ENCODE data around the gene POLE. TPM values are rescaled to one million over a fixed set of nuclear protein-coding genes. Genes with fewer than 3 reads are reported as not detected.

POLE gene
- total and polyA plus RNA-seq, 10 of the 15 experiments (the other 5 are each of a cell fraction or from before 2014, with no cell fraction given): 2.3 to 103 (median 37.1) TPM

DNA sequence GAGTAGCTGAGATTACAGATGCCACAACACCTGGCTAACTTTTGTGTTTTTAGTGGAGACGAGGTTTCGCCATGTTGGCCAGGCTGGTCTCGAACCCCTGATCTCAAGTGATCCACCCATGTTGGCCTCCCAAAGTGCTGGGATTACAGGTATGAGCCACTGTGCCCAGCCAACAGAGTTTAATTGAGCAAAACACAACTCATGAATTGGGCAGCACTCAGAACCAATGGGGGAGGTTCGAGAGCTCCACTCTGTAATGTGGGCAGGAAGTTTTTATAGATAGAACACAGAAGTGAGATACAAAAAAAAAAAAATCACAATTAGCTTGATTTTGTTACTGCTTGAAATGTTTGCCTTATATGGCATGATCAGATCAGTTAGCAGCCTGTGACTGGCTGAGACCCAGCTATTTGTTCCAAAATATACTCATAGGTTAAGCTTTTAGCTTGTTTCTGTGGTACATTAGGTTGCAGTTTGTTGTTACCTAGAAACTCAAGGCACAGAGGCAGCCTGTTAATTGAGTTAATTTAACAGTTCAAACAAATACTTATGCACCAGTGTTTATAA is 69.9 kb downstream of the POLE start:
- no TSS peak for BruUV-seq (replicated peaks)
- H3K27ac ChIP-seq (ENCODE audit: control insufficient read depth, insufficient read depth): no peak overlapping the region
- peaks cover 10% of the 10 kb centered on the region for H3K9me3 ChIP-seq (replicated peaks; ENCODE audit: control insufficient read depth, insufficient read depth, low read length)
- DNase-seq (ENCODE audit: low read depth, low spot score) (no peak), ATAC-seq (no peak), FAIRE-seq (no peak)
- H3K4me2 ChIP-seq (ENCODE audit: control insufficient read depth, insufficient read depth): no peak overlapping the region
- H3K27me3 ChIP-seq (replicated peaks in 1 of 2; ENCODE audit: control insufficient read depth in 2 of 2, insufficient read depth in 2 of 2, low read length in 1 of 2): no peaks in the 10 kb centered on the region
- no peaks in the 10 kb centered on the region for H3K36me3 ChIP-seq (ENCODE audit: control insufficient read depth in 2 of 2, insufficient read depth in 2 of 2, low read length in 1 of 2)
- 35% methylated on average over 4 of the region's 4 CpGs for WGBS (ENCODE audit: insufficient coverage, insufficient replicate concordance, low lambda C conversion rate, missing lambda C conversion rate)
- no peaks in the 10 kb centered on the region for H3K4me1 ChIP-seq (ENCODE audit: control insufficient read depth, insufficient read depth, low read length)
- no peak for TF ChIP-seq CHD2 (IDR thresholded peaks at IDR 0.05; ENCODE audit: borderline replicate concordance, low read depth, low read length)
- TF ChIP-seq, protein P1, sequence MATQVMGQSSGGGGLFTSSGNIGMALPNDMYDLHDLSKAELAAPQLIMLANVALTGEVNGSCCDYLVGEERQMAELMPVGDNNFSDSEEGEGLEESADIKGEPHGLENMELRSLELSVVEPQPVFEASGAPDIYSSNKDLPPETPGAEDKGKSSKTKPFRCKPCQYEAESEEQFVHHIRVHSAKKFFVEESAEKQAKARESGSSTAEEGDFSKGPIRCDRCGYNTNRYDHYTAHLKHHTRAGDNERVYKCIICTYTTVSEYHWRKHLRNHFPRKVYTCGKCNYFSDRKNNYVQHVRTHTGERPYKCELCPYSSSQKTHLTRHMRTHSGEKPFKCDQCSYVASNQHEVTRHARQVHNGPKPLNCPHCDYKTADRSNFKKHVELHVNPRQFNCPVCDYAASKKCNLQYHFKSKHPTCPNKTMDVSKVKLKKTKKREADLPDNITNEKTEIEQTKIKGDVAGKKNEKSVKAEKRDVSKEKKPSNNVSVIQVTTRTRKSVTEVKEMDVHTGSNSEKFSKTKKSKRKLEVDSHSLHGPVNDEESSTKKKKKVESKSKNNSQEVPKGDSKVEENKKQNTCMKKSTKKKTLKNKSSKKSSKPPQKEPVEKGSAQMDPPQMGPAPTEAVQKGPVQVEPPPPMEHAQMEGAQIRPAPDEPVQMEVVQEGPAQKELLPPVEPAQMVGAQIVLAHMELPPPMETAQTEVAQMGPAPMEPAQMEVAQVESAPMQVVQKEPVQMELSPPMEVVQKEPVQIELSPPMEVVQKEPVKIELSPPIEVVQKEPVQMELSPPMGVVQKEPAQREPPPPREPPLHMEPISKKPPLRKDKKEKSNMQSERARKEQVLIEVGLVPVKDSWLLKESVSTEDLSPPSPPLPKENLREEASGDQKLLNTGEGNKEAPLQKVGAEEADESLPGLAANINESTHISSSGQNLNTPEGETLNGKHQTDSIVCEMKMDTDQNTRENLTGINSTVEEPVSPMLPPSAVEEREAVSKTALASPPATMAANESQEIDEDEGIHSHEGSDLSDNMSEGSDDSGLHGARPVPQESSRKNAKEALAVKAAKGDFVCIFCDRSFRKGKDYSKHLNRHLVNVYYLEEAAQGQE (IDR thresholded peaks at IDR 0.05; ENCODE audit: low read depth, low read length): no peak
- no peak for TF ChIP-seq CEBPB (IDR thresholded peaks at IDR 0.05; ENCODE audit: borderline replicate concordance in 1 of 2, low read depth in 2 of 2, low read length in 2 of 2)
- TF ChIP-seq GABPA (IDR thresholded peaks at IDR 0.05; ENCODE audit: low read depth): no peak
- no peak for TF ChIP-seq ZNF207 (IDR thresholded peaks at IDR 0.05; ENCODE audit: borderline replicate concordance)
- no peak for TF ChIP-seq JUND (IDR thresholded peaks at IDR 0.05; ENCODE audit: low read depth, low read length)
- no peak for TF ChIP-seq TCF7 (IDR thresholded peaks at IDR 0.05; ENCODE audit: borderline replicate concordance)
- H2AFZ ChIP-seq (ENCODE audit: control insufficient read depth, low read depth, low read length): no peak overlapping the region
- RAD21 ChIA-PET (ENCODE audit: unreplicated experiment): no interaction called here
- intact Hi-C loops (cut with micrococcal nuclease; ENCODE audit: unreplicated experiment) (no loop called here), in situ Hi-C loops (cut with MboI) (no loop called here)
- no peak overlapping the region for H3K9ac ChIP-seq (ENCODE audit: control insufficient read depth, insufficient read depth, low read length)
- SMC1A ChIA-PET (ENCODE audit: uncharacterized antibody, unreplicated experiment): no interaction called here
- no peak overlapping the region for H3K4me3 ChIP-seq
- POLR2A ChIA-PET: interaction anchor here (0.6 kb wide), 1 partner anchor 61 kb away, joined by 3 read pairs; no protein-coding TSS in a partner anchor
- H3K79me2 ChIP-seq (ENCODE audit: control insufficient read depth, insufficient read depth, low read length): no peaks in the 10 kb centered on the region
- CTCF ChIA-PET: interaction anchor here (3.5 kb wide), 1 partner anchor 202 kb away, joined by 37 read pairs; no protein-coding TSS in a partner anchor
- H4K20me1 ChIP-seq (ENCODE audit: control insufficient read depth, insufficient read depth): no peaks in the 10 kb centered on the region

Measured in GM12878 (cell line).